VCaP (cell line): ENCODE data around the gene BNIP2.

Experiments used
- H3K27ac ChIP-seq: fragments of 450-650 bp; 2 replicates; pipeline ENCODE4 v1.5.1; 2017
- TF ChIP-seq, protein P1 (sequence below): fragments of 450-650 bp; conservative IDR thresholded peaks from 2 replicates; pipeline ENCODE4 v1.5.1; 2017; ENCODE audit warnings: mild to moderate bottlenecking, moderate library complexity

The BNIP2 gene

DNA sequence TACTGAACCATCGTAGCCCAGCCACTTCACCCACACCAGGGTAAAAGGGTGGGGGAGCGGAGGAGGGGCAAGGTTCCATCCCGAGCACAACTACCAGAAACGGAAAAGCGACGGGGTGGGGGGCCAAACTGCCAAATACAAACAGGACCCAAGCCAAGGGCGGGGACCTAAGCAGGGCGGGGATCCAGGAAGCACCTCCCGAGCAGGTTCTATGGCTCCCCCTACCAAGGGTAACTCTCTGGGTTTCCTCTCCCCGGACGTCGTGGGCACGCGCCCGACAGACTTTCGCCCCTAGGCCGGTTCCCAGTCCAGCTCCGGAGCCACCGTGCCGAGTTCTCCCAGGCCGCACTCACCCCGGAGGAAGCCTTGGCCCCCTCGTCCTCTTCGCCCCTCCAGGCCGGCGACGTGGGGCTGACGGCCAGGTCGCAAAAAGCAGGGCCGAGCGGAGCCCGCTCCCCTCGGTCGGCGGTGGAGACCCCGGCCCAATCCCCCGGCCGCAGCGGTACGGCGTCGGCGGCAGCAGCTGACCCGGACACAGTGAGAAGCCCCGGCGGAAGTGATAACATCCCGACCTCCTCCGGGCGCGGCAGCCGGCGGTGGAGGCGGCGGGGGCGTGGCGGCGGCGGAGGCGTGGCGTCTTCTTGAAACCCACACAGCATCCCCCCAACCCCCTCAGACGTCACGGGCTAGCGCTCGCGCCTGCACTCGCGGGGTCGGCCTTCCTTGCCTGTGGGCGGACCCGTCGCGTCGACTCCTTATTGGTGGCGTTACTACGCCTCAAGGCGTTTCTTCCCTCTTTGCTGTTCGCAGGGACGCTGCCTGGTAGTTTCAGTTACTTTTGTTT lies at the start of gene BNIP2:
Gene BNIP2, minus strand, starts transcription at position 539 of the 844 bp plus-strand sequence. CDS start 6,863 bp downstream, outside the sequence.
- H3K27ac ChIP-seq = peak within 1 kb of the TSS; percentile 91
- TF ChIP-seq, protein P1, sequence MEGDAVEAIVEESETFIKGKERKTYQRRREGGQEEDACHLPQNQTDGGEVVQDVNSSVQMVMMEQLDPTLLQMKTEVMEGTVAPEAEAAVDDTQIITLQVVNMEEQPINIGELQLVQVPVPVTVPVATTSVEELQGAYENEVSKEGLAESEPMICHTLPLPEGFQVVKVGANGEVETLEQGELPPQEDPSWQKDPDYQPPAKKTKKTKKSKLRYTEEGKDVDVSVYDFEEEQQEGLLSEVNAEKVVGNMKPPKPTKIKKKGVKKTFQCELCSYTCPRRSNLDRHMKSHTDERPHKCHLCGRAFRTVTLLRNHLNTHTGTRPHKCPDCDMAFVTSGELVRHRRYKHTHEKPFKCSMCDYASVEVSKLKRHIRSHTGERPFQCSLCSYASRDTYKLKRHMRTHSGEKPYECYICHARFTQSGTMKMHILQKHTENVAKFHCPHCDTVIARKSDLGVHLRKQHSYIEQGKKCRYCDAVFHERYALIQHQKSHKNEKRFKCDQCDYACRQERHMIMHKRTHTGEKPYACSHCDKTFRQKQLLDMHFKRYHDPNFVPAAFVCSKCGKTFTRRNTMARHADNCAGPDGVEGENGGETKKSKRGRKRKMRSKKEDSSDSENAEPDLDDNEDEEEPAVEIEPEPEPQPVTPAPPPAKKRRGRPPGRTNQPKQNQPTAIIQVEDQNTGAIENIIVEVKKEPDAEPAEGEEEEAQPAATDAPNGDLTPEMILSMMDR = no peak

DNA sequence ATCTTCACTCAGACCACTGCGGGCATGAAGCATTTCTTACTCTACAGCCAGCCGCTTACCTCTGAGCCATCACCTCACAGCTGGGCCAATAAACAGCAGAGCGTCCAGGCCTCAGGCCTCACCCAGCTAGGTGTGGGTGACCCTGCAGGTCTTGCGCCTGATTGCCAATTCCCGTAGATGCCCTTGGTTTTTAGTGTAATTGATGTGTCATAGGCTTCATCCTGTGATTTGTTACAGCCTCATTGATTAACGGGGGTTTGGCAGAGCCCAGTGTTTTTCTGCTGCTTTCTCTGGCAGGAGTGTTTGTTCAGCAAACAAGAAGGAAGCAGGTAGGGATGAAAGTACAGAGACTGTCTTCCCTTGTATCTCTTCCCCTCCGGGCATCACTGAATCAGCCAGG lies 49.6 kb upstream of the BNIP2 start:
- TF ChIP-seq, protein P1 = no peak
- peak overlapping the region; percentile 38 for H3K27ac ChIP-seq

DNA sequence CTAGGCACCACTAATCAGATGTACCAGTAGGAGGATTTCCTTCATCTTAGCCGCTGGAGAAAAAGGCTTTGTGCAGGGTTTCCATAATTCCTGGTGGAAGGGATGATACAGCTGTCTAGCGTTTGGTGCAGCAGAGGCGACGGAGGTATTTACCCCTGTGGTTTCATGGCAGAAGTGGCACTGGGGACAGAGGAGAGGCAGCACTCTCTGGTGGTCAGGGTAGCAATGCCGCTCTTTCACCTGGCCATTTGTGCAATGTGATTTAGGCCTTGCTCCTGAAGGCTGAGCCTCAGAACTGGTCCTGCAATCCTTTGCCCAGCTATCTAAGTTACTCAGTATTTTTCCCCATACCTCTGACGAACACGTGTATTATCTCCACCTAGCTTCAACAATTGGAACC lies 47.1 kb upstream of the BNIP2 start:
- H3K27ac ChIP-seq = no peak overlapping the region
- TF ChIP-seq, protein P1 = no peak

- TF ChIP-seq, protein P1 = peak; percentile 26; the same call in 1 of the 2 replicates
- no peak overlapping the region for H3K27ac ChIP-seq
Observed at GRCh38 chr15:59725151-59725486, 36.0 kb upstream of the BNIP2 start.

DNA sequence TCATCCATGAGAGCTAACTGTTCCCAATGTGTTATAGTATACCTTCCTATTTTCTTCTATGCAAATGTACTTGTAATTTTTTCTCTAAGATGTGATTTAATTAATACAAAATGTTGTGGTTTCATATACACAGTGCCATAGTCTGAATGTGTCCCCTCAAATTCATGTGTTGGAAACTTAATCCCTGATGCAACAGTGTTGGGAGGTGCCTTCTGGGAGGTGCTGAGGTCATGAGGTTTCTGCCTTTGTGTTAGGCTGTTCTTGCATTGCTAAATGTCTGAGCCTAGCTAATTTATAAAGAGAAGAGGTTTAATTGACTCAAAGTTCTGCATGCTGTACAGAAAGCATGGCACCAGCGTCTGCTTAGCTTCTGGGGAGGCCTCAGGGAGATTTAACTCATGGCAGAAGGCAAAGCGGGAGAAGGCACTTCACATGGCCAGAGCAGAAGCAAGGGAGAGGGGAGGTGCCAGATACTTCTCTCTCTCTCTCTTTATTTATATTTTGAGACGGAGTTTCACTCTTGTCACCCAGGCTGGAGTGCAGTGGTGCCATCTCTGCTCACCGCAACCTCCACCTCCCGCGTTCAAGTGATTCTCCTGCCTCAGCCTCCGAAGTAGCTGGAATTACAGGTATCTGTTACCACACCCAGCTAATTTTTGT lies 34.7 kb upstream of the BNIP2 start:
- TF ChIP-seq, protein P1 = no peak
- H3K27ac ChIP-seq = no peak overlapping the region

GRCh38 chr15:59722476-59722875 lies 33.4 kb upstream of the BNIP2 start:
- H3K27ac ChIP-seq = no peak overlapping the region
- TF ChIP-seq, protein P1 = no peak

DNA sequence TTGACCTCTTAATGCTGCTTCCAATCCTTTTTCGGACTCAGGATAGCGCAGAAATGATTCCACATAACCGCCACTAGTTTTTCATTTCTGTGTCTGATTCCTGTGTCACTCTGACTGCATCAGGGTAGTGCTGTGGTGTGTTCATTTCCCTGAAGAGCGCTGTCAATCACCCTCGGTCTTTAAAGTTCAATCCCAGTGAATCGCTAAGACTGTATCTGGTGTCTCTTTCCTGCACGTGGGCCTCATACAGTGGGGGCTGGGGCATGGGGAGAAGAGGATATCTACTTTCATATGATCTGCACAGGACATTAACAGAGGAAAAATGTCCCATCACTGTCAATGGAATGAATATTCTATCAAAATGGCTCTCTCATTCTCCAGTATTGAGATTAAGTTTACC lies 32.9 kb upstream of the BNIP2 start:
- TF ChIP-seq, protein P1 = no peak
- H3K27ac ChIP-seq = no peak overlapping the region
